ENCODE results near the gene CACNG5.

DNA sequence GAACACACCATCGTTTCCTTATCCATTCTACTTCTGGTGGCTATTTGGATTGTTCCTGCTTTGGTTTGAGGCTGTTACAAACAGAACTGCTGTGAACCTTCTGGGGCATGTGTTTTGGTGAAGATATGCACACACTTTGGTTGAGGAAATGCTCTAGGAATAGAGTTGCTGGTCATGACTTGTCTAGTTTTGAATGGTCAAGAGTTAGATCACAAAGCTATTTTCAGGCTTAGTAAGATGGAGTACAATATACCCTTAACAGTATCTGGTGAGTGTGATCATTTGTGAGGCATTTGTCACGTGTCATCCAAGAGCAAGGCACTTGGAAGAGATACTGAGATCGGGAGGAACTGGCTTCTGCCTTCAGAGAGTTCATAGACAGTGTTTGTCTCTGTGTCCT, 47.0 kb upstream of the CACNG5 start:
- no peak for TF ChIP-seq CTCF (IDR thresholded peaks at IDR 0.05)
- TF ChIP-seq POLR2A (IDR thresholded peaks at IDR 0.05): no peak
